HepG2 (cell line): Measurements from ENCODE around the gene KCNJ14. TPM values are rescaled to one million over a fixed set of nuclear protein-coding genes. Genes with fewer than 3 reads are reported as not detected.
A peak's percentile ranks its signal among the peaks of the same experiment; 100 is the strongest.

Experiments used
- ARNT ChIP-seq: fragments of 450-650 bp; IDR thresholded peaks from 2 replicates; pipeline ENCODE4 v1.6.1; 2017
- CCAR2 ChIP-seq: fragments of 200-400 bp; formaldehyde crosslinking; optimal IDR thresholded peaks from 2 replicates; pipeline ENCODE3; 2018; ENCODE audit warnings: low read depth, mild to moderate bottlenecking, low read length, moderate library complexity
- FIP1L1 ChIP-seq: fragments of 200-400 bp; formaldehyde crosslinking; IDR thresholded peaks from 2 replicates; pipeline ENCODE4 v1.6.1; 2018; ENCODE audit warnings: low read depth, mild to moderate bottlenecking, low read length, moderate library complexity, borderline replicate concordance; ENCODE audit not compliant: insufficient read depth
- PRMT3 ChIP-seq: sonication (generic); formaldehyde crosslinking; IDR thresholded peaks from 2 replicates; pipeline ENCODE4 v1.8.1; 2022; ENCODE audit warnings: low read depth, mild to moderate bottlenecking, moderate library complexity, missing genetic modification reagents, borderline replicate concordance
- PTBP1 ChIP-seq: fragments of 200-400 bp; formaldehyde crosslinking; IDR thresholded peaks from 2 replicates; pipeline ENCODE4 v1.6.1; 2018; ENCODE audit warnings: low read length, low read depth; ENCODE audit not compliant: poor library complexity, severe bottlenecking
- RARG ChIP-seq: sonication (generic); formaldehyde crosslinking; IDR thresholded peaks from 2 replicates; pipeline ENCODE4 v1.4.0; 2020; ENCODE audit warnings: low read depth, mild to moderate bottlenecking, missing genetic modification reagents
- REL ChIP-seq: sonication (generic); formaldehyde crosslinking; conservative IDR thresholded peaks from 2 replicates; pipeline ENCODE4 v1.8.0; 2022; ENCODE audit warnings: mild to moderate bottlenecking, missing genetic modification reagents, moderate library complexity
- SRSF9 ChIP-seq: fragments of 200-400 bp; formaldehyde crosslinking; IDR thresholded peaks from 2 replicates; pipeline ENCODE4 v1.6.1; 2018; ENCODE audit warnings: borderline replicate concordance, mild to moderate bottlenecking, low read depth, low read length; ENCODE audit not compliant: insufficient read depth, poor library complexity, severe bottlenecking
- THAP11 ChIP-seq: IDR thresholded peaks from 2 replicates; pipeline ENCODE4 v1.6.1; 2016; ENCODE audit warnings: missing biosample characterization, missing genetic modification reagents
- XRCC5 ChIP-seq: fragments of 200-400 bp; formaldehyde crosslinking; optimal IDR thresholded peaks from 2 replicates; pipeline ENCODE3; 2017; ENCODE audit warnings: mild to moderate bottlenecking, low read length
- ZBTB21 ChIP-seq: sonication (generic); formaldehyde crosslinking; IDR thresholded peaks from 2 replicates; pipeline ENCODE4 v1.4.0; 2020; ENCODE audit warnings: missing genetic modification reagents
- ZBTB46 ChIP-seq: sonication (generic); formaldehyde crosslinking; IDR thresholded peaks from 2 replicates; pipeline ENCODE4 v1.4.0; 2020; ENCODE audit warnings: mild to moderate bottlenecking, missing genetic modification reagents, borderline replicate concordance
- ZNF883 ChIP-seq: sonication (generic); formaldehyde crosslinking; IDR thresholded peaks from 2 replicates; pipeline ENCODE4 v1.5.1; 2020; ENCODE audit warnings: mild to moderate bottlenecking, missing genetic modification reagents; ENCODE audit errors: not compliant biosample characterization
- polyA plus RNA-seq, 8 experiments: library from polyadenylated mRNA; depleted of rRNA in 3 of 8; stranded (reverse) in 7 of 8; unstranded in 1 of 8; fragments of >200 nt; fragmentation: Illumina TruSeq in 4 of 8; extraction: Trizol in 4 of 8; gene quantifications; 2 replicates each; pipeline versions ENCODE4 v1.2.1 to v1.2.3, GENCODE V29; 2011 to 2016; ENCODE audit warnings: low read depth in 4 of 8, missing spikeins in 1 of 8, mixed read lengths in 1 of 8; ENCODE audit not compliant: insufficient read depth in 1 of 8
- total RNA-seq, 5 experiments: library from RNA; depleted of rRNA; stranded (reverse); fragments of >200 nt; fragmentation: Illumina TruSeq; extraction: Trizol; gene quantifications; 2 replicates each; pipeline ENCODE4 v1.2.3, GENCODE V29; 2016; ENCODE audit warnings: low read depth in 1 of 5
- TF ChIP-seq, protein P1 (sequence below): sonication (generic); formaldehyde crosslinking; IDR thresholded peaks from 2 replicates; pipeline ENCODE4 v1.4.0; 2020; ENCODE audit warnings: missing genetic modification reagents
- TF ChIP-seq, protein P2 (sequence below): sonication (generic); formaldehyde crosslinking; IDR thresholded peaks from 2 replicates; pipeline ENCODE4 v1.4.0; 2020; ENCODE audit warnings: missing genetic modification reagents

KCNJ14 gene
- total and polyA plus RNA-seq, 2 of the 13 experiments (the other 11 are each of a cell fraction or from before 2014, with no cell fraction given), result 0.20 to 0.51 TPM

DNA sequence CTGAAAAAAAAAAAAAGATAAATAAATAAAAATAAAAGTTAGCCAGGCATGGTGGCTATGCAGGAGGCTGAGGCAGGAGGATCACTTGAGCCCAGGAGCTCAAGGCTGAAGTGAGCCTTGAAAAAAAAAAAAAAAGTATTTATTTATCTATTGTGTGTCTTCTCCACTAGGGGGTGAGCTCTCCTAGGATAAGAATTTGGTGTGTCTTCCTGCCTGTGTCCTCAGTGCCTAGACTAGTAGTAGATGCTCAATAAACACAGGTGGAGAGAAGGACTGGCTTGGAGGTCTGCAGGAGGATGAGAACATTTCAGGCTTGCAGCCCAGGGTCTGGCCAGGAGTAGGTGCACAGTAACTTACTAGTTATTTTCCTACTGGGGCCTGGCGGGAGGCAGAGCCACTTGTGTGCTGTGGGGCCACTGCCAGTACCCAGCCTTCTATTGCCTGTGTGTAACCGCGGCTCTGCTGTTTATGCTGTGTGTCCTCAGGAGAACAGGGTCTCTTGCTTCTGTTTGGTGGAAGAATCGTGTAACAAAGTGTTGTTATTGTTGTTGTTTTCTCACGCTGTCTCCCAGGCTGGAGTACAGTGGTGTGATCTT is 50.9 kb downstream of the KCNJ14 start (continued):
- TF ChIP-seq, protein P1, sequence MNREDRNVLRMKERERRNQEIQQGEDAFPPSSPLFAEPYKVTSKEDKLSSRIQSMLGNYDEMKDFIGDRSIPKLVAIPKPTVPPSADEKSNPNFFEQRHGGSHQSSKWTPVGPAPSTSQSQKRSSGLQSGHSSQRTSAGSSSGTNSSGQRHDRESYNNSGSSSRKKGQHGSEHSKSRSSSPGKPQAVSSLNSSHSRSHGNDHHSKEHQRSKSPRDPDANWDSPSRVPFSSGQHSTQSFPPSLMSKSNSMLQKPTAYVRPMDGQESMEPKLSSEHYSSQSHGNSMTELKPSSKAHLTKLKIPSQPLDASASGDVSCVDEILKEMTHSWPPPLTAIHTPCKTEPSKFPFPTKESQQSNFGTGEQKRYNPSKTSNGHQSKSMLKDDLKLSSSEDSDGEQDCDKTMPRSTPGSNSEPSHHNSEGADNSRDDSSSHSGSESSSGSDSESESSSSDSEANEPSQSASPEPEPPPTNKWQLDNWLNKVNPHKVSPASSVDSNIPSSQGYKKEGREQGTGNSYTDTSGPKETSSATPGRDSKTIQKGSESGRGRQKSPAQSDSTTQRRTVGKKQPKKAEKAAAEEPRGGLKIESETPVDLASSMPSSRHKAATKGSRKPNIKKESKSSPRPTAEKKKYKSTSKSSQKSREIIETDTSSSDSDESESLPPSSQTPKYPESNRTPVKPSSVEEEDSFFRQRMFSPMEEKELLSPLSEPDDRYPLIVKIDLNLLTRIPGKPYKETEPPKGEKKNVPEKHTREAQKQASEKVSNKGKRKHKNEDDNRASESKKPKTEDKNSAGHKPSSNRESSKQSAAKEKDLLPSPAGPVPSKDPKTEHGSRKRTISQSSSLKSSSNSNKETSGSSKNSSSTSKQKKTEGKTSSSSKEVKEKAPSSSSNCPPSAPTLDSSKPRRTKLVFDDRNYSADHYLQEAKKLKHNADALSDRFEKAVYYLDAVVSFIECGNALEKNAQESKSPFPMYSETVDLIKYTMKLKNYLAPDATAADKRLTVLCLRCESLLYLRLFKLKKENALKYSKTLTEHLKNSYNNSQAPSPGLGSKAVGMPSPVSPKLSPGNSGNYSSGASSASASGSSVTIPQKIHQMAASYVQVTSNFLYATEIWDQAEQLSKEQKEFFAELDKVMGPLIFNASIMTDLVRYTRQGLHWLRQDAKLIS (CRISPR knock-in tag), result no peak
- TF ChIP-seq XRCC5, result no peak
- TF ChIP-seq RARG (CRISPR knock-in tag), result no peak
- no peak for TF ChIP-seq REL (CRISPR knock-in tag)
- TF ChIP-seq ZBTB21 (CRISPR knock-in tag), result no peak
- peak; percentile 36; the same call in 1 of the 2 replicates for TF ChIP-seq THAP11 (CRISPR knock-in tag)
- no peak for TF ChIP-seq ZNF883 (CRISPR knock-in tag)
- no peak for TF ChIP-seq ARNT
- no peak for TF ChIP-seq PTBP1
- TF ChIP-seq CCAR2, result no peak
- TF ChIP-seq, protein P2, sequence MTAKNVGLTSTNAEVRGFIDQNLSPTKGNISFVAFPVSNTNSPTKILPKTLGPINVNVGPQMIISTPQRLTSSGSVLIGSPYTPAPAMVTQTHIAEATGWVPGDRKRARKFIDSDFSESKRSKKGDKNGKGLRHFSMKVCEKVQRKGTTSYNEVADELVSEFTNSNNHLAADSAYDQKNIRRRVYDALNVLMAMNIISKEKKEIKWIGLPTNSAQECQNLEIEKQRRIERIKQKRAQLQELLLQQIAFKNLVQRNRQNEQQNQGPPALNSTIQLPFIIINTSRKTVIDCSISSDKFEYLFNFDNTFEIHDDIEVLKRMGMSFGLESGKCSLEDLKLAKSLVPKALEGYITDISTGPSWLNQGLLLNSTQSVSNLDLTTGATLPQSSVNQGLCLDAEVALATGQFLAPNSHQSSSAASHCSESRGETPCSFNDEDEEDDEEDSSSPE (CRISPR knock-in tag), result no peak
- no peak for TF ChIP-seq PRMT3
- no peak for TF ChIP-seq FIP1L1
- no peak for TF ChIP-seq SRSF9
- TF ChIP-seq ZBTB46 (CRISPR knock-in tag), result no peak
